GM21528 (cell line): ENCODE results near the gene G6PC1.
"Not testable (repeated sequence)": the region's sequence is repeated elsewhere in the genome, so short reads cannot be mapped to it uniquely, and the experiment has no call there.

Experiments used
- ATAC-seq: cut with Tn5 transposase; IDR thresholded peaks from one replicate; pipeline ENCODE4 v1.9.1; 2021; ENCODE audit warnings: mild to moderate bottlenecking, moderate library complexity; ENCODE audit not compliant: unreplicated experiment, low FRiP score

The G6PC1 gene

GRCh38 chr17:42873315-42873714, 27.3 kb upstream of the G6PC1 start:
- ATAC-seq = no peak

GRCh38 chr17:42873932-42874695, 26.5 kb upstream of the G6PC1 start:
- ATAC-seq = not testable (repeated sequence)

- no peak for ATAC-seq
Measured at GRCh38 chr17:42877037-42877436, 23.6 kb upstream of the G6PC1 start.

- ATAC-seq = no peak
Measured at GRCh38 chr17:42878123-42878880, 22.3 kb upstream of the G6PC1 start.

- no peak for ATAC-seq
Measured at GRCh38 chr17:42878924-42879595, 21.5 kb upstream of the G6PC1 start.

GRCh38 chr17:42879596-42879985, 21.0 kb upstream of the G6PC1 start:
- no peak for ATAC-seq

GRCh38 chr17:42880776-42881310, 19.8 kb upstream of the G6PC1 start:
- ATAC-seq = no peak

GRCh38 chr17:42881706-42882105, 18.9 kb upstream of the G6PC1 start:
- ATAC-seq = not testable (repeated sequence)

GRCh38 chr17:42882166-42882565, 18.4 kb upstream of the G6PC1 start:
- ATAC-seq = no peak

- ATAC-seq = no peak
Measured at GRCh38 chr17:42883802-42884558, 16.6 kb upstream of the G6PC1 start.

GRCh38 chr17:42885806-42886205, 14.8 kb upstream of the G6PC1 start:
- not testable (repeated sequence) for ATAC-seq

- no peak for ATAC-seq
Measured at GRCh38 chr17:42886283-42887176, 14.1 kb upstream of the G6PC1 start.

GRCh38 chr17:42889809-42890208, 10.8 kb upstream of the G6PC1 start:
- ATAC-seq = no peak

- ATAC-seq = no peak
Measured at GRCh38 chr17:42891539-42892152, 9.0 kb upstream of the G6PC1 start.

- ATAC-seq = no peak
Measured at GRCh38 chr17:42893359-42893758, 7.2 kb upstream of the G6PC1 start.

- ATAC-seq = no peak
Measured at GRCh38 chr17:42894283-42895184, 6.1 kb upstream of the G6PC1 start.

- no peak for ATAC-seq
Measured at GRCh38 chr17:42895185-42895555, 5.4 kb upstream of the G6PC1 start.
